Astrocyte of the cerebellum (primary cell): Measurements from ENCODE around the gene KRT23.

Experiments used
- DNase-seq: peaks from one replicate; pipeline ENCODE4 v3.0.0-alpha.2; 2011; ENCODE audit warnings: low read depth
- H3K4me3 ChIP-seq: 2 replicates; pipeline ENCODE4 v1.5.1; 2011; ENCODE audit warnings: mild to moderate bottlenecking, low read depth, low read length, moderate library complexity
- in situ Hi-C: cut with HindIII; loops from 2 replicates; pipeline ENCODE4 v1.10.0; 2017; ENCODE audit warnings: low sequenced_read_pairs
- TF ChIP-seq, protein P1 (sequence below): IDR thresholded peaks from 2 replicates; pipeline ENCODE4 v1.5.1; 2012; ENCODE audit warnings: low read length, low read depth, moderate library complexity, mild to moderate bottlenecking; ENCODE audit errors: missing control alignments

Gene KRT23

DNA sequence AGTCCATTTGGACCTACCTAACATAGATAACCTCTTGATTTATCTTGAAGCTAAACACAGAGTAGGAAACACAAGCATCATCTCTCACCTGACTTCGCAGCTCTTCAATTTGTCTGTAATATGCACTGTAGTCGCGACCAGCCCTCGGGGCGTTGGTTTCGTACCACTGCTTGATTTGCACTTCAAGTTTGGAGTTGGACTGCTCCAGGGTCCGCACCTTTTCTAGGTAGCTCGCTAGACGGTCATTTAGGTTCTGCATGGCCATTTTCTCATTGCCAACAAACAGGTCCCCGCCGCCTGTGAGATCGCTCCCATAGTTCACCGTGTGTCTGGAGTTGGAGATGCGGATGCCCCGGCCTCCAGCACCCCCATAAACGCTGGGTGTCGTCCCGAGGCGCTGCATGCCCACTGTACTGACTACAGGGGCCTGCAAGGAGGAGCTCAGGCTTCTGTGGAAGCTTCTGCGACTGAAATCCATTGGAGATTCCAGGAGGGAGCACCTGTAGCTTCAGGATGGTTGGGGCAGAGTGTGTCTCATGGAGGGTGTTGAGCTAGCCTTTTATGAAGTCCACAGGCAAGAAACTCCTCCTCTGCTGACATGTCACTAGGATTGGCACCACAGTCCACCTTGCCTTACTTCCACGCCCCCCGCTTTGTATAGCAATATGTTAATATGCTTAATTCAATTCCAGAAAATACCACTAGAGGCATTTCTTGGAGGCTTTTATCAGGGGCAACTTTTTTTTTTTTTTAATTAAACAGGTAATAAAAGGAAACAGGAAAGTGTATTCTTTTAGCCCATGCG, 52.5 kb downstream of the KRT23 start, which contains the start of gene KRT20:
Gene KRT20, minus strand, starts transcription at position 535 of the 805 bp plus-strand sequence. Its CDS starts 57 bp downstream, at position 478.
- TF ChIP-seq, protein P1, sequence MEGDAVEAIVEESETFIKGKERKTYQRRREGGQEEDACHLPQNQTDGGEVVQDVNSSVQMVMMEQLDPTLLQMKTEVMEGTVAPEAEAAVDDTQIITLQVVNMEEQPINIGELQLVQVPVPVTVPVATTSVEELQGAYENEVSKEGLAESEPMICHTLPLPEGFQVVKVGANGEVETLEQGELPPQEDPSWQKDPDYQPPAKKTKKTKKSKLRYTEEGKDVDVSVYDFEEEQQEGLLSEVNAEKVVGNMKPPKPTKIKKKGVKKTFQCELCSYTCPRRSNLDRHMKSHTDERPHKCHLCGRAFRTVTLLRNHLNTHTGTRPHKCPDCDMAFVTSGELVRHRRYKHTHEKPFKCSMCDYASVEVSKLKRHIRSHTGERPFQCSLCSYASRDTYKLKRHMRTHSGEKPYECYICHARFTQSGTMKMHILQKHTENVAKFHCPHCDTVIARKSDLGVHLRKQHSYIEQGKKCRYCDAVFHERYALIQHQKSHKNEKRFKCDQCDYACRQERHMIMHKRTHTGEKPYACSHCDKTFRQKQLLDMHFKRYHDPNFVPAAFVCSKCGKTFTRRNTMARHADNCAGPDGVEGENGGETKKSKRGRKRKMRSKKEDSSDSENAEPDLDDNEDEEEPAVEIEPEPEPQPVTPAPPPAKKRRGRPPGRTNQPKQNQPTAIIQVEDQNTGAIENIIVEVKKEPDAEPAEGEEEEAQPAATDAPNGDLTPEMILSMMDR: no peak
- no peak for DNase-seq
- in situ Hi-C loops: no loop called here

DNA sequence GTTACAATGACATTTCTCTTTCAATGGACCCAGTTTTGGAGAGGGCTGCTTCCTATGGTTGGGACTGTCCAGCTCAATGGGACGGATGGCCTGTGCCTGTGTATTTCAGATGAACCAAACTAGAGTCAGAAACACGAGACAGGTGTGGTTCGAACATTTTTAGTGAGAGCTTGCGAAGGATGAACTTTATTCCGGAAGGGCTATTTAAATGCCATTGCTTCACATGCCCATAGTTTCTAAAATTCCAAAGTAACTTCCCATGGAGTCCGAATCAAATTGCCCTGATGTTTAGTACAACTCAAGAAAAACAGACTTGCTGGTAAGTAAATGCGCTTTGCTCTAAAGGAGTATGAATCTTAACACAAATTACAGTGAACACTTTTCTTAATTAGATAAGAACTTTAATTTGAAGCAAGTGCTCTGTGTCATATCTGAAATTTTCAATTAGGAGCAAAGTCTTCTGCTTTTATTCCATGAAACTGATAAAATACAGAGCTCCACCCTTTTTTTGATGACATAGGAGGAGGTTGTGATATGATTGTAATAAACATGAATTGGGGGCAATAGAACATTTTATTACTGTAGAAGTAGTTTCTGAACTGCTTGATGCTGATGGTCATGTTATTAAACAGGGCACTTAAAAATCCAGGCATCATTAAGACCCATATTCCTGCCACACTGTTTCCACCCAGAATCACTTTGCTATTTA, 53.7 kb downstream of the KRT23 start:
- H3K4me3 ChIP-seq: no peak overlapping the region
- TF ChIP-seq, protein P1: no peak
- in situ Hi-C loops: no loop called here
- DNase-seq: no peak

More for the DNA sequence above, 52.5 kb downstream of the KRT23 start, which contains the start of gene KRT20:
- no peak within 1 kb of the TSS for H3K4me3 ChIP-seq

DNA sequence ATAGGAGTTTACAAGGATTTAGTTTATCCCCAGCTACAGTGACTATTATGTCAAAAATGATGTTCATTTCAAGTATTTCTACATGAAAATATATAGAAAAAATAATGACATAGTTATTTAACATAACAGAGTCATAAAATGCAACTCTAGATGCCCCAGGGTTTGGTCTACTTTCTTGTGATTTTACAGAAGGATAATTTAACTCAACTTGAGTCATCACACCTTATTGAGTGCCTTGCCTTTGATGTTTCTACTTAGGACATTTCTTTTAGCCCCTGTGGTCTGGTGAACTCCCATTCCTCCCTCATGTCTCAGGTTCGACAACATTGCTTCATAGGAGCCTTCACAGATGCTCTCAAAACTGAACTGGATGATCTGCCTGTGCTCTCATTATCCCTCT, 54.4 kb downstream of the KRT23 start:
- DNase-seq: no peak
- TF ChIP-seq, protein P1: no peak
- H3K4me3 ChIP-seq: no peak overlapping the region
- in situ Hi-C loops: no loop called here

DNA sequence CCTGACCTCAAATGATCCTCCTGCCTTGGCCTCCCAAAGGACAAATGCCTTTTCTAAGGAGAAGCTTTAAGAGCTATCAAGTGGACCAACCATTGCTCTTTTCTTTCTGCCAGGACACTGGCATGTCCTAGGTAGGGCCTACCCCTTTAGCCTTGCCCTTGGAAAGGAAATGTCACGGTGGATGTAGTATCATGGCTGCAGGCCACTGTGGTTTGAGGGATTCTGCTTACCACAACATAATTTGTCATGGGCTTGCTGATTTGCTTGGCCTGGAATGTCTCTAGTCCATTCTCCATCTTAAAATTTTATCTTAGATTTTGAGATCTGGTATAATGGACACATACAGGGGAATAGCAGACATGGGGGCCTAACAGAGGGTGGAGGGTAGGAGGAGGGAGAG, 58.4 kb downstream of the KRT23 start:
- no peak for DNase-seq
- TF ChIP-seq, protein P1: no peak
- H3K4me3 ChIP-seq: no peak overlapping the region
- in situ Hi-C loops: no loop called here

DNA sequence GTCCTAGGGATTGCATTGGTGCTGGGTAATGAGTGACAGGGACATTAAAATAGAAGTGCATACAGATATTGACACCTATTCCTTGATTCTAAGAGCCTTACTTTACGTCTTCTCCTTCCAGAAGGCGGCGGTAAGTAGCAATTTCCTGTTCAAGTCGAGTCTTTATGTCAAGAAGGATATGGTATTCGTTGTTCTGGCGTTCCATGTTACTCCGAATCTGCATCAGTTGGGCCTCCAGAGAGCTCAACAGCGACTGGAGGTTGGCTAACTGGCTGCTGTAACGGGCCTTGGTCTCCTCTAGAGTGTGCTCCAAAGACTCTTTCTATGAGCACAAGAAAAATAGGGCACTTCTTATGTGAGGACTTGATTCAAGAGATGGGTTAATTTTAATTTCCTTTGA, 59.4 kb downstream of the KRT23 start:
- in situ Hi-C loops: no loop called here
- H3K4me3 ChIP-seq: no peak overlapping the region
- DNase-seq: no peak
- TF ChIP-seq, protein P1: no peak

DNA sequence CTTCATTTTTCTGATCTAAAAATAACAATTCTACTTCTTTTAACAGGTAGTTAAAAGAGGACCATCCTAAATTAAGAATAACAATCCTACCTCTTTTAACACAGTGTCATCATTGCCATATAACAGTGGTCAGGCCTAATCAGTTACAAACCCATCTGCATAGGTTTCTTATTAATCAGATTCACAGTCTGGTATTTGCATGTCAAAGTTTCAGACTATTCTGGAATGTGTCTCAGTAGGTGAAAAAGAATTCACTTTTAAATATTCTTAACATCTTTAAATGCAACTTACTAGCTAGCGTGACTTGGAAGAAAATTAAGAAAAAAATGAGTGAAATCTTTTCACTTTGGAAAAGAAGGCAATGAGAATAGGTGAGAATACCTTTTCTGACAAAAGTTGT, 63.6 kb downstream of the KRT23 start:
- in situ Hi-C loops: no loop called here
- H3K4me3 ChIP-seq: no peak overlapping the region
- TF ChIP-seq, protein P1: no peak
- DNase-seq: no peak
